HL-60 (cell line): ENCODE data around the gene RAF1.
"Not testable (repeated sequence)": the region's sequence is repeated elsewhere in the genome, so short reads cannot be mapped to it uniquely, and the experiment has no call there.

Source experiments
- POLR2AphosphoS5 ChIP-seq: IDR thresholded peaks from 2 replicates; pipeline ENCODE4 v1.6.1; 2012; ENCODE audit warnings: low read depth
- REST ChIP-seq: IDR thresholded peaks from 2 replicates; pipeline ENCODE4 v1.6.1; 2012; ENCODE audit warnings: low read depth; ENCODE audit not compliant: insufficient replicate concordance
- TF ChIP-seq, protein P1 (sequence below): IDR thresholded peaks from one replicate; pipeline ENCODE4 v1.5.1; 2011; ENCODE audit warnings: low read length, control low read depth, inconsistent platforms; ENCODE audit not compliant: insufficient read depth

GRCh38 chr3:12661375-12661774, 2.5 kb downstream of the RAF1 start:
- TF ChIP-seq, protein P1, sequence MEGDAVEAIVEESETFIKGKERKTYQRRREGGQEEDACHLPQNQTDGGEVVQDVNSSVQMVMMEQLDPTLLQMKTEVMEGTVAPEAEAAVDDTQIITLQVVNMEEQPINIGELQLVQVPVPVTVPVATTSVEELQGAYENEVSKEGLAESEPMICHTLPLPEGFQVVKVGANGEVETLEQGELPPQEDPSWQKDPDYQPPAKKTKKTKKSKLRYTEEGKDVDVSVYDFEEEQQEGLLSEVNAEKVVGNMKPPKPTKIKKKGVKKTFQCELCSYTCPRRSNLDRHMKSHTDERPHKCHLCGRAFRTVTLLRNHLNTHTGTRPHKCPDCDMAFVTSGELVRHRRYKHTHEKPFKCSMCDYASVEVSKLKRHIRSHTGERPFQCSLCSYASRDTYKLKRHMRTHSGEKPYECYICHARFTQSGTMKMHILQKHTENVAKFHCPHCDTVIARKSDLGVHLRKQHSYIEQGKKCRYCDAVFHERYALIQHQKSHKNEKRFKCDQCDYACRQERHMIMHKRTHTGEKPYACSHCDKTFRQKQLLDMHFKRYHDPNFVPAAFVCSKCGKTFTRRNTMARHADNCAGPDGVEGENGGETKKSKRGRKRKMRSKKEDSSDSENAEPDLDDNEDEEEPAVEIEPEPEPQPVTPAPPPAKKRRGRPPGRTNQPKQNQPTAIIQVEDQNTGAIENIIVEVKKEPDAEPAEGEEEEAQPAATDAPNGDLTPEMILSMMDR = not testable (repeated sequence)
- TF ChIP-seq POLR2AphosphoS5, REST: not testable (repeated sequence)
